ENCODE results near the gene OR2A7.
"Not testable (repeated sequence)": the region's sequence is repeated elsewhere in the genome, so short reads cannot be mapped to it uniquely, and the experiment has no call there.

OR2A7 gene

GRCh38 chr7:144255471-144255897 is 9.1 kb downstream of the OR2A7 start:
- DNase-seq = no peak

DNA sequence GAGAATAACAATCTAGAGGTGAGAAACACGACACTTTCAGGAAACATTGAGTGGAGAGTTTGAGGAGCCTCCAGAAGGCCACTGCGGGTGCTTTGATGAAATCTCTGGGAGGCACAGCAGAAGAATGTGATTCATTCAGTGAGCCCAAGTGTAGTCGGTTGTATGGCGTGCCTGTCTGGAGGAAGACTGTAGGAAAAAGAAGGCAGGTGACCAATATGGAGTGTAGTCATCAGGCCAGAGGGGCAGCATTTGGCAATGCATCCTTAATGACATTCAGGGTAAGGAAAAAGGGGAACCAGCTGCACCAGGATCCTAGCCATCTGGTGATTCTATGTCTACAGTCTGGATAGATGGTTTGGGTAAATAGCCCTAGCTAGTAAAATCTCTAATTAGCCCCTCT is 12.3 kb downstream of the OR2A7 start:
- DNase-seq = not testable (repeated sequence)

DNA sequence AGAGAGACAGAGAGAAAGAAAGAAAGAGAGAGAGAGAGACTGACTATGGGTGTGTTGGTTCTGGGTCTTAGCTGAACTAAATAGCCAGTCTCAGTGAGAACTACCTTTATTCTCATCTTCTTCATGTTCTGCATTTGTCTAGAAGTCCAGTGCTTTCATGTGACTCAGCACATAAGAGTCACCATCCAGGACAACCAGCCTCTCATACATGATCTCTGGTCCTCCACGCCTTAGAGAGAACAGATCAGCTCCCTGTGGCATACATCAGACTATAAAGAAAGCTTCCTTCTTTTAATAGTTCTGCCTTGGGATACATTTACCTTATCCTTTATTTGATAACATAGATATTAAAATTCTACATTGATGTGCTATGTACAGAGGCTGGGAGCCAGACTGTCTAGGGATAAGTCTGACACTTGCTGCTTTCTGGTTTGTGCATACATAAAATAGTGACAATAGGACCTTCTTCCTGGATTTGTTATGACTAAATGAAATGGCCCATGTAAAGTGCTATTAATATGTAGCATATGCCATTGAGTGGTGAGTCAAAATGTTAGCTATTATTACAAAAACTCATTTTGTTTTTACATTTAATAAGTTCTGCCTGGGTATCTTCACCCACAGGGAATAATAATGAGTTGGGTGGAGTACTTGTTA is 16.8 kb downstream of the OR2A7 start:
- DNase-seq = not testable (repeated sequence)

DNA sequence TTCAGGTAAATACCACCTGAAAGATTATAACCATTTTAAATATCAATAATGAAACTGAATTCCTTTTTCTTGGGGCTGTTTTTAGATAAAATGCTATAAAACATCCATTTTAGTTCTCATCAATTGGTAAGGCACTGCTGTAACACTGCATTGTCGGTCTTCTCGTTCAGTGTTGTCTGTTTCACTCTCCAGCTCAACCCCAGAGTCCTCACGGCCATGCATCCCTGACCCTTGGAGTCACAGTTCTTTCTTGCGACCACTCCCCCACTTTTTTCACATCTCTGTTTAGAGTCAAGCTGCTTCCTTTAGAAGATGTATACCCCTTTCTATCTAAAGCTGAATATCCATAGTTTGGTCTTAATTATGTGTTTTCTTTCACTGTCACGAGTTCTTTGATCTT is 17.6 kb downstream of the OR2A7 start:
- not testable (repeated sequence) for DNase-seq

DNA sequence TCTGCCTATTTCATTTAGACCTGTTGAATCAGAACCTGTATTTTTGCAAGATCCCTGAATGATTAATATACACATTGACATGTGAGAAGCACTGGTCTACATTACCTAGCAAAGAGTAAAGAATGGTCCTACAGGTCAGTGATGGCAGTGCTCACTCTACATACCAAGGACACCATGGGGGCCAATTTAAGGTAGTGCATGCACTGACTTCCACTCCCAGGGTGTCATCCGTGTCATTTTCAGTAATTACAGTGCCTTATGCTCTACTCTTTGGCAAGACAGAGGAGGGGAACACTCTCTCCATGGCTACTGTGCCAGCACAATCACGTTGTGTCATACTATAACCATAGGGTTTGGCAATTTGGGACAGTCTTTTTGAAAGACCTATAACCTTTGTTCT is 19.2 kb downstream of the OR2A7 start:
- DNase-seq = not testable (repeated sequence)

GRCh38 chr7:144239365-144239764 is 25.2 kb downstream of the OR2A7 start, which contains the start of gene OR2A42:
Gene OR2A42, minus strand, starts transcription at chr7:144239605. Its CDS starts 6,762 bp downstream, at chr7:144232843.
- not testable (repeated sequence) for DNase-seq

DNA sequence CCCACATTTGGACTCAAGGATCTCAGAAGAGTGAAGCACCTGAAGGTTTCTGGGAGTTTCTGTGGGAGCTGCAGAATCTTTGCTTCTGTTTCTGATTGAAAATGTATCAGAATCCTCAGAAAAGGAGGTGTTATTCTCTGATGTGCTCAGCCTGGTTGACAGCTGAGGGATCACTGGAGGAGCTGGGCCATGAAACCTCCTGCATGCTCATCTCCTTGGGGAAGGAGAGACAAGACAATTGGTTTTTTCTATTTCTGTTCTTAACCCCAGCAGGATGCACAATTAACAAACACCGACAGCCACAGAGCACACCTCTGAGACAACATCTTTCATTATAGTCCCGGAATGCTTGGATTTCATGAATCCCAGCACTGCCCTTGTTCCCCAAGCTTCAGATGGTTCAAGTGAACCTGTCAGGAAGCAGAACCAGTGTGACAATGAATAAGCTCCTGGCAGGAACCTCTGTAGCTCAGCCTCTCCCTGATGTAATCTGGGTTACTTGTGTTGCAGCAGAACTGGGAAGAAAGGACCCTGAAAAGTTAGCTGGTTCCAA is 26.0 kb downstream of the OR2A7 start:
- DNase-seq = not testable (repeated sequence)

- not testable (repeated sequence) for DNase-seq
Observed at GRCh38 chr7:144233039-144233438, 31.6 kb downstream of the OR2A7 start.

- not testable (repeated sequence) for DNase-seq
Observed at GRCh38 chr7:144231027-144231426, 33.6 kb downstream of the OR2A7 start.

GRCh38 chr7:144228810-144229209 is 35.8 kb downstream of the OR2A7 start:
- not testable (repeated sequence) for DNase-seq

DNA sequence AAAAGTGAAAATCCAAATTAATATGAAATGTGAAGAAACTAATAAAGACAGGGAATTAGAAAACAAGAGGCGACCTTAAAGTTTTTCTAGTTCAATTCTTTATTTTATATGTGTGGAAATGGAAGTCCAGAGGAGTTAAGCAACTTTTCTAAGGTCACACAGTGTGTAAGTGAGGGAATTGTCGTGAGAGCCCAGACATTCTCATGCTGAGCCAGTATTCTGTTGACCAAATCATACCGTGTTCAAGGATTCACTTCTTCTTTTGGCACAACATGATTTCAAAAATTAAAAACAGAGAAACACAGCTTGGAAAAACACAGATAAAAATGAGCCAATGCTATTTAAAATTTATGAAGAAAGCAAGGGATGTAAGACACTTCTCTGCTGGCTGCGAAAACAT is 37.7 kb downstream of the OR2A7 start:
- DNase-seq = not testable (repeated sequence)

- not testable (repeated sequence) for DNase-seq
Observed at GRCh38 chr7:144223675-144224074, 40.9 kb downstream of the OR2A7 start.

- not testable (repeated sequence) for DNase-seq
Observed at GRCh38 chr7:144220531-144220930, 44.1 kb downstream of the OR2A7 start.

DNA sequence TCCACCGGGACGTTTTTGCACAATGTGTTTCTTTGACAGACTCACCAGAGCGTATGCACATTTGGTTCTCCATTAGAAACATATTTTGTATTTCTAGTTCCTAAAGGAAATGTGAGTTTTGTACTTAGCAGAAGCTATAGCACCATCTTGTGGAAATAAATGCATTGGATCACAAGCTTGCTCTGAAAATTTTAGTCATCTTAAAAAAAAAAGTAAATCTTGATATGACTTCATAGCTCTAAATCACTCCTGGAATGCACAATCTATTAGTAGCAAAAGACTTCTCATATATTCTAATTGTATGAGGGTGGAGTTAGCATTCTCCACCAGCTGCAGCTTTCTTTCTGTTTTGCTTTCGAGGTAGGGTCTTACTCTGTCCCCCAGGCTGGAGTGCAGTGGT is 45.4 kb downstream of the OR2A7 start:
- DNase-seq = not testable (repeated sequence)

DNA sequence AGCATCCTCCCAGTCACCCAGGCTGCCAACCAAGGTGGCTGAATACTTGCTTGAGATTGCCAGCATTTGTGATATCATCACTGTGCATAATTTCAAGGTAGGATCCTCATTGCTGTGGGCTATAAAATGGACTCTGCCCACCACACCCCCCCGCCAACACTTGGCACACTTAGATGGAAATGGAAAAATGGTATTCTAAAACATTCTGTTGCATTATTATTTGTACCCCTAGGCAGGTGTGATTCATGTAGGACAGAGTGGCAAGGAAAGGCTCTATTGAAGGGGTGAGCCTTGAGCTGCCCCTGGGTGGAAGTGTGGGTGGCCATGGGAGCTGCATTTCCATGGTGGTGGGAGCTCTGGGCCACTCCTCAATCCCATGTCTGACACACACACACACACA is 46.0 kb downstream of the OR2A7 start:
- not testable (repeated sequence) for DNase-seq

DNA sequence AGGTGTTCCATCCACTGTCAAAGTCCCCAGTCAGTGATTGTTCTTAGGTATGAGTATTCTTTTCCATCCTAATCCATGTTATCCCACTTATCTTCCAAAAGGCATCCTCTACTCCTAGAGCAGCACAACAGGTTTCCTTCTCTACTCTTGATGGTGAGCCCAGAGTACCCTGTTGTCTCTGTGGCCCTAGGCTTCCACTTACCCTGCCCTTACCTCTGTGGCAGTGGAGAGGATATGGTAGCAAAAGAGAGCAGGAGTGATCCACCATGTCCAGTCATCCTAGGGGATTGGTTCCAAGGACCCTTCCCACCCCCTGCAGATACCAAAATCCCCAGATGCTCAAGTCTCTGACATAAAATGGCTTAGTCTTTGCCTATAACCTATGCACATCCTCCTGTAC is 47.4 kb downstream of the OR2A7 start:
- not testable (repeated sequence) for DNase-seq
